Spleen (tissue), 13 donors: ENCODE data around the gene PBOV1. TPM values are rescaled to one million over a fixed set of nuclear protein-coding genes. Genes with fewer than 3 reads are reported as not detected.

Experiments used
- DNase-seq: peaks from one replicate; pipeline ENCODE4 v3.0.0-alpha.2; 2020
- H3K27ac ChIP-seq, 8 donors: fragments of 200-600 bp; sonication (generic) in 7 of 8; 1 replicate in 4 of 8; 2 replicates in 4 of 8; pipeline versions ENCODE4 v1.5.0 to v1.8.0; 2016 to 2021; ENCODE audit warnings: inconsistent platforms in 4 of 8, mild to moderate bottlenecking in 4 of 8, moderate library complexity in 1 of 8
- H3K27me3 ChIP-seq, 7 donors: fragments of 200-600 bp; sonication (generic) in 6 of 7; replicated peaks in 1 of 7; 1 replicate in 4 of 7; 2 replicates in 3 of 7; pipeline versions ENCODE4 v1.5.0 to v1.8.0; 2016 to 2021; ENCODE audit warnings: inconsistent platforms in 3 of 7, mild to moderate bottlenecking in 1 of 7
- H3K36me3 ChIP-seq, 6 donors: fragments of 200-600 bp; sonication (generic) in 5 of 6; 1 replicate in 4 of 6; 2 replicates in 2 of 6; pipeline versions ENCODE4 v1.5.0 to v1.8.0; 2016 to 2021; ENCODE audit warnings: inconsistent platforms in 2 of 6
- H3K4me1 ChIP-seq, 6 donors: fragments of 200-600 bp; sonication (generic) in 5 of 6; 1 replicate in 3 of 6; 2 replicates in 3 of 6; pipeline versions ENCODE4 v1.5.0 to v1.8.0; 2016 to 2021; ENCODE audit warnings: inconsistent platforms in 3 of 6
- H3K4me3 ChIP-seq, 8 donors: fragments of 200-600 bp; sonication (generic) in 7 of 8; 1 replicate in 4 of 8; 2 replicates in 4 of 8; pipeline versions ENCODE4 v1.5.0 to v1.8.0; 2016 to 2021; ENCODE audit warnings: inconsistent platforms in 4 of 8, mild to moderate bottlenecking in 4 of 8, moderate library complexity in 2 of 8
- H3K9me3 ChIP-seq, 8 donors: fragments of 200-600 bp; sonication (generic) in 7 of 8; 1 replicate in 4 of 8; 2 replicates in 4 of 8; pipeline versions ENCODE4 v1.5.0 to v1.8.0; 2016 to 2021; ENCODE audit warnings: inconsistent platforms in 4 of 8
- POLR2A ChIP-seq, 3 donors: fragments of 450-650 bp; IDR thresholded peaks; one replicate each; pipeline ENCODE4 v1.5.1; 2017; ENCODE audit warnings: antibody characterized with exemption in 3 of 3, mild to moderate bottlenecking in 1 of 3
- POLR2AphosphoS5 ChIP-seq, 3 donors: sonication (generic); formaldehyde crosslinking; IDR thresholded peaks; one replicate each; pipeline ENCODE4 v1.5.1; 2017; ENCODE audit warnings: antibody characterized with exemption in 3 of 3
- WGBS, 5 donors: extraction: QIAGEN DNeasy Blood & Tissue Kit in 3 of 5; methylation state at CpG; one replicate each; pipeline versions ENCODE4 v1.1.5 to v1.1.7; 2013 to 2018; 5-methylcytosine and 5-hydroxymethylcytosine counted together
- intact Hi-C: fragments of 100-400 bp; cut with DNase I; formaldehyde crosslinking; loops from one replicate; pipeline ENCODE4 v1.15.0; 2023; ENCODE audit warnings: low total_unique reads
- long read RNA-seq, 2 donors: transcript quantifications; one replicate each; lab custom pipeline, GENCODE V29; 2026
- polyA plus RNA-seq, 3 donors: library from polyadenylated mRNA; stranded (reverse); fragments of 200-250 nt; gene quantifications; one replicate each; pipeline ENCODE4 v1.2.1, GENCODE V29; 2013
- total RNA-seq, 7 donors: library from RNA; depleted of rRNA in 3 of 7; stranded (reverse); fragments of >200 nt in 3 of 7; fragmentation: NEBNext Ultra II Directional in 4 of 7; extraction: Animal tissue kit (Norgen Biotek cat#: 25700) in 4 of 7; gene quantifications; one replicate each; pipeline versions ENCODE4 v1.1.0 to v1.2.1, GENCODE V29; 2016 to 2021
- TF ChIP-seq, protein P1 (sequence below), 11 experiments: fragments of 200-600 bp in 7 of 11; fragments of 450-650 bp in 4 of 11; sonication (generic) in 4 of 11; IDR thresholded peaks in 8 of 11; conservative IDR thresholded peaks in 3 of 11; 1 replicate in 7 of 11; 2 replicates in 4 of 11; pipeline versions ENCODE4 v1.4.0 to v1.8.0; 2016 to 2021; ENCODE audit warnings: antibody characterized with exemption in 11 of 11, inconsistent platforms in 4 of 11, mild to moderate bottlenecking in 1 of 11
- donor health status: healthy with polysubstance abuse.
- donor health status: DM: no; HTN: no; CAD: no; lungs with moderate emphysema.
- donor health status: DM: no; HTN: no; CAD: no.
- donor health status: Bipolar disorder and iron deficiency.
- donor health status: healthy.
- donor health status: DM: no; HTN: no; CAD: no.
- donor health status: DM: yes; HTN: yes; CAD: no.

Gene PBOV1
- total RNA-seq (not detected), polyA plus RNA-seq (not detected)
- long read RNA-seq, donor 1, result 0 reads
- long read RNA-seq, donor 2, result 0 reads

GRCh38 chr6:138218449-138218848 lies at the start of gene PBOV1:
Gene PBOV1, minus strand, starts transcription at chr6:138218491. Its CDS starts 96 bp downstream, at chr6:138218395.
- Histone ChIP-seq H3K36me3 (no peaks in the 10 kb centered on the region), H3K9me3 (no peaks in the 10 kb centered on the region), H3K4me1 (no peaks in the 10 kb centered on the region), H3K4me3 (no peak within 1 kb of the TSS), H3K27ac (no peak within 1 kb of the TSS), H3K27me3 (peaks cover 0 to 5% (median 0%) of the 10 kb centered on the region in 7 donors)
- DNase-seq, result no peak
- intact Hi-C loops, result no loop called here
- WGBS, 5 donors, result 62 to 83% (median 78%) methylated on average over 2 of the region's 2 CpGs
- TF ChIP-seq POLR2A (IDR thresholded peaks at IDR 0.05) (no peak), POLR2AphosphoS5 (IDR thresholded peaks at IDR 0.05) (no peak)
- TF ChIP-seq, protein P1, sequence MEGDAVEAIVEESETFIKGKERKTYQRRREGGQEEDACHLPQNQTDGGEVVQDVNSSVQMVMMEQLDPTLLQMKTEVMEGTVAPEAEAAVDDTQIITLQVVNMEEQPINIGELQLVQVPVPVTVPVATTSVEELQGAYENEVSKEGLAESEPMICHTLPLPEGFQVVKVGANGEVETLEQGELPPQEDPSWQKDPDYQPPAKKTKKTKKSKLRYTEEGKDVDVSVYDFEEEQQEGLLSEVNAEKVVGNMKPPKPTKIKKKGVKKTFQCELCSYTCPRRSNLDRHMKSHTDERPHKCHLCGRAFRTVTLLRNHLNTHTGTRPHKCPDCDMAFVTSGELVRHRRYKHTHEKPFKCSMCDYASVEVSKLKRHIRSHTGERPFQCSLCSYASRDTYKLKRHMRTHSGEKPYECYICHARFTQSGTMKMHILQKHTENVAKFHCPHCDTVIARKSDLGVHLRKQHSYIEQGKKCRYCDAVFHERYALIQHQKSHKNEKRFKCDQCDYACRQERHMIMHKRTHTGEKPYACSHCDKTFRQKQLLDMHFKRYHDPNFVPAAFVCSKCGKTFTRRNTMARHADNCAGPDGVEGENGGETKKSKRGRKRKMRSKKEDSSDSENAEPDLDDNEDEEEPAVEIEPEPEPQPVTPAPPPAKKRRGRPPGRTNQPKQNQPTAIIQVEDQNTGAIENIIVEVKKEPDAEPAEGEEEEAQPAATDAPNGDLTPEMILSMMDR (IDR thresholded peaks at IDR 0.05 in 8 of 11, conservative IDR thresholded peaks at IDR 0.05 in 3 of 11), result no peak

GRCh38 chr6:138266095-138266494 lies 47.8 kb upstream of the PBOV1 start:
- TF ChIP-seq POLR2A (IDR thresholded peaks at IDR 0.05), result no peak
- TF ChIP-seq, protein P1 (IDR thresholded peaks at IDR 0.05 in 8 of 11, conservative IDR thresholded peaks at IDR 0.05 in 3 of 11), result no peak
- TF ChIP-seq POLR2AphosphoS5 (IDR thresholded peaks at IDR 0.05), result no peak
- H3K36me3 ChIP-seq, result no peaks in the 10 kb centered on the region
- peaks cover 0 to 25% (median 0%) of the 10 kb centered on the region in 7 donors for H3K27me3 ChIP-seq
- WGBS, 5 donors, result 80 to 97% (median 84%) methylated on average over 3 of the region's 3 CpGs
- no peaks in the 10 kb centered on the region for H3K4me1 ChIP-seq
- intact Hi-C loops, result no loop called here
- no peaks in the 10 kb centered on the region for H3K9me3 ChIP-seq
- no peak overlapping the region for H3K4me3 ChIP-seq
- DNase-seq, result no peak
- no peak overlapping the region for H3K27ac ChIP-seq

- peaks cover 0 to 20% (median 0%) of the 10 kb centered on the region in 7 donors for H3K27me3 ChIP-seq
- TF ChIP-seq, protein P1 (IDR thresholded peaks at IDR 0.05 in 8 of 11, conservative IDR thresholded peaks at IDR 0.05 in 3 of 11), result no peak
- TF ChIP-seq POLR2AphosphoS5 (IDR thresholded peaks at IDR 0.05), result no peak
- no peak for TF ChIP-seq POLR2A (IDR thresholded peaks at IDR 0.05)
- intact Hi-C loops, result no loop called here
- no peaks in the 10 kb centered on the region for H3K36me3 ChIP-seq
- no peak for DNase-seq
- no peak overlapping the region for H3K4me3 ChIP-seq
- no peaks in the 10 kb centered on the region for H3K9me3 ChIP-seq
- H3K4me1 ChIP-seq, result no peaks in the 10 kb centered on the region
- H3K27ac ChIP-seq, result no peak overlapping the region
These were observed 46.1 kb upstream of the PBOV1 start for GRCh38 chr6:138264372-138264880.

GRCh38 chr6:138263963-138264362 lies 45.7 kb upstream of the PBOV1 start:
- Histone ChIP-seq H3K27me3 (peaks cover 0 to 15% (median 0%) of the 10 kb centered on the region in 7 donors), H3K36me3 (no peaks in the 10 kb centered on the region), H3K27ac (no peak overlapping the region), H3K9me3 (no peaks in the 10 kb centered on the region), H3K4me3 (no peak overlapping the region), H3K4me1 (no peaks in the 10 kb centered on the region)
- WGBS, 5 donors, result 74 to 80% (median 76%) methylated on average over 4 of the region's 4 CpGs
- no peak for DNase-seq
- TF ChIP-seq, protein P1 (IDR thresholded peaks at IDR 0.05 in 8 of 11, conservative IDR thresholded peaks at IDR 0.05 in 3 of 11), result no peak
- TF ChIP-seq POLR2AphosphoS5 (IDR thresholded peaks at IDR 0.05) (no peak), POLR2A (IDR thresholded peaks at IDR 0.05) (no peak)
- intact Hi-C loops, result no loop called here
